VCaP (cell line): ENCODE data around the gene CLCNKB.
"Not testable (repeated sequence)": the region's sequence is repeated elsewhere in the genome, so short reads cannot be mapped to it uniquely, and the experiment has no call there.

Experiments
- H3K27ac ChIP-seq: fragments of 450-650 bp; 2 replicates; pipeline ENCODE4 v1.5.1; 2017
- TF ChIP-seq, protein P1 (sequence below): fragments of 450-650 bp; conservative IDR thresholded peaks from 2 replicates; pipeline ENCODE4 v1.5.1; 2017; ENCODE audit warnings: mild to moderate bottlenecking, moderate library complexity

The CLCNKB gene

DNA sequence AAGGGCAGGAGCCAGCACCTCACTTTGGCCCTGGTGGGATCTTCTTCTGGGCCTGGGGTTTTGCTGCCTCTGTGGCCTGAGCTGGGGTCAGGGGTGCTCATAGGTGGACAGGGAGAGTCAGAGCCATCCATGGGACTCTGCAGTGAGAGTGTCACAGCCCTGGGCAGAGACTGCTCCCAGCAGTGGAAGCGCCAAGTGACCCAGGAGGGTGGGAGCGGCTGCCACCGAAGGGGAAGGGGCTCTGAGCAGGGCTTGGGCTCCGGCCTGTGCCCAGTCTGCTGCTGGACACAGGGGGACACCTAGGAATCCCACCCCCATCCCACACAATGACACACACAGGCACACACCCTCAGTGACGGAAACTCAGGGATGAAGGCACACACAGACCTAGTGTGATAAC, 368 bp downstream of the CLCNKB start:
- no peak overlapping the region for H3K27ac ChIP-seq
- TF ChIP-seq, protein P1, sequence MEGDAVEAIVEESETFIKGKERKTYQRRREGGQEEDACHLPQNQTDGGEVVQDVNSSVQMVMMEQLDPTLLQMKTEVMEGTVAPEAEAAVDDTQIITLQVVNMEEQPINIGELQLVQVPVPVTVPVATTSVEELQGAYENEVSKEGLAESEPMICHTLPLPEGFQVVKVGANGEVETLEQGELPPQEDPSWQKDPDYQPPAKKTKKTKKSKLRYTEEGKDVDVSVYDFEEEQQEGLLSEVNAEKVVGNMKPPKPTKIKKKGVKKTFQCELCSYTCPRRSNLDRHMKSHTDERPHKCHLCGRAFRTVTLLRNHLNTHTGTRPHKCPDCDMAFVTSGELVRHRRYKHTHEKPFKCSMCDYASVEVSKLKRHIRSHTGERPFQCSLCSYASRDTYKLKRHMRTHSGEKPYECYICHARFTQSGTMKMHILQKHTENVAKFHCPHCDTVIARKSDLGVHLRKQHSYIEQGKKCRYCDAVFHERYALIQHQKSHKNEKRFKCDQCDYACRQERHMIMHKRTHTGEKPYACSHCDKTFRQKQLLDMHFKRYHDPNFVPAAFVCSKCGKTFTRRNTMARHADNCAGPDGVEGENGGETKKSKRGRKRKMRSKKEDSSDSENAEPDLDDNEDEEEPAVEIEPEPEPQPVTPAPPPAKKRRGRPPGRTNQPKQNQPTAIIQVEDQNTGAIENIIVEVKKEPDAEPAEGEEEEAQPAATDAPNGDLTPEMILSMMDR, result no peak

DNA sequence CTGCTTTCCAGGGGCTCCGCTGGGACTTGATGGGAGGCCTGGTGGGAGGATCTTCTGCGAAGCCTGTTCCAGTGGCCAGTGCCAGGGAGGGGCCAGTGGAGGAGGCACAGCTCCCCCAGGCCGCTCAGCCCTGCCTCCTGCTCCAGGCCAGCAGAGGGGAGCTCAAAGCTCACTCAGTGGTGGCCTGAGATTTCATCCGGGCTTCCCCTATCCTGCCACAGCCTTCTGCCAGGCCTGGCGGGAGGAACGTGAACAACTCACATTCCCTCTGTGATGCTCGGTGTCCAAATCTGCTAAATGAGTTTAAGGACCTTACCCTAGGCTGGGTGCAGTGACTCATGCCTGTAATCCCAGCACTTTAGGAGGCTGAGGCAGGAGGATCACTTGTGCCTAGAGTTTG, 3.3 kb downstream of the CLCNKB start:
- no peak overlapping the region for H3K27ac ChIP-seq
- TF ChIP-seq, protein P1, result no peak

DNA sequence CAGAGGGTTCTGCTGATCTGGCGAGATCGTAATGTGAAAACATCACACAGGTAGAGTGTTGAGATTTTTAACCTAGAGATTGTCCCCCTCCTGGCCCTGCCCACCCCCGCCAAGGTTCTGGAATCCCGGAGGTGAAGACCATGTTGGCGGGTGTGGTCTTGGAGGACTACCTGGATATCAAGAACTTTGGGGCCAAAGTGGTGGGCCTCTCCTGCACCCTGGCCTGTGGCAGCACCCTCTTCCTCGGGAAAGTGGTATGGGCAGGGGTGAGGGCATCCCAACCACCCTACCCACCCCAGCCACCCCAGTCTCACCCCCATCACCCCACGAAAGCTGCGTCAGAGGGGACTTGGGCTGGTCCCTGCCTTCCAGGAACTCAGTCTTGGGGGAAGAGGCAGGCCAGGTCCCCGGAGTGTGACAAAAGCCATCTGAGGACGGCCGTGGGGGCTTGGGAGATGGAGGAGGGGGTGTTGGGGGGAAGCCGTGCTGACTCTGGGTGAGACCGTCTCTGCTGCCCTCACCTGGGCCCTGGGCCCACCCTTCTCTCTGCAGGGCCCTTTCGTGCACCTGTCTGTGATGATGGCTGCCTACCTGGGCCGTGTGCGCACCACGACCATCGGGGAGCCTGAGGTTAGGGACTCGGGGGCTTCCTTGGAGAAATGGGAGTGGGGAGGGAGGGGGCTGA, 4.4 kb downstream of the CLCNKB start:
- TF ChIP-seq, protein P1, result no peak
- no peak overlapping the region for H3K27ac ChIP-seq

DNA sequence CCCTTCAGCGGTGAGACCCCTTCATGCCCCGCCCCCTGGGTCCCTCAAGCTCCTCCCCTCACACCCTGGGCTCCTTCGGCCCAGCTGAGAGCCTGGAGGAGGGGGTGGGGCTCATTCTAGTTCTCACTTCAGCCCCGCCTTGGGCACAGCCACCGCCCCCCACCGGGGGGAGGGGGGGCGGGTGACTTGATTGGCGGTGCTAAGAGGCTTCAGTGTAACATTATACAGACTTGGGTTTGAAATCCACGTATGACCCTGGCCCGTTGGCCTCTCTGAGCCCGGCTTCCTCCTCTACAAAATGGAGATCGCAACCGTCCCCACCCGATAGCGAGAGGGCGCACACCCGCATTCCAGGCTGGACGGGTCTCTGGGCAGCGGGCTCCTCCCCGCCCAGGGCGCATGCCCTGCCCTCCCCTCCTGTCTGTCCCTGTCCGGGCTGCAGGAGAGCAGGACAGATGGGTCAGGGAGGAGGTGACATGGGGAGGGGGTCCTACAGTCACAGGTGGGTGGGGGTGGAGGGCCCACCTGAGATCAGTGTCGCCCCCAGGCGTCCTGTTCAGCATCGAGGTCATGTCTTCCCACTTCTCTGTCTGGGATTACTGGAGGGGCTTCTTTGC, 5.1 kb downstream of the CLCNKB start:
- TF ChIP-seq, protein P1, result 0 out of 2 replicates have a peak, but pooled peaks have one; percentile 6
- peak overlapping the region; percentile 43; the same call in 1 of the 2 replicates for H3K27ac ChIP-seq

DNA sequence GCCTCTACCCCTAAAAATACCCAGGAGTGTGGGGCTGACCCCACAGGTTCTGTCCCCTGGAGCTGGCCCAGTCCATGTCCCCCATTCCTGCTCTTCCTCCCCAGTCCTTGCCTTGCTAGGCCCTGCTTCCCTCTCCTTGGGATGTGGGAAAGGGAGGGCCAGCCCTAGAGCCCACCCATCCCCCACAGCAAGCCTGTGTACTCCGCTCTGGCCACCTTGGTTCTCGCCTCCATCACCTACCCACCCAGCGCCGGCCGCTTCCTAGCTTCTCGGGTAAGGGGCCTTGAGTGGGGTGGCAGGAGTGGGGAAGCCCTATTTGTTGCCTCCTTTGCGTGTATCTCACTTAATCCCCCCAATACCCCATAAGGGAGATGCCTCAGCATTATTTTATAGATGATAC, 6.7 kb downstream of the CLCNKB start:
- no peak overlapping the region for H3K27ac ChIP-seq
- TF ChIP-seq, protein P1, result no peak

DNA sequence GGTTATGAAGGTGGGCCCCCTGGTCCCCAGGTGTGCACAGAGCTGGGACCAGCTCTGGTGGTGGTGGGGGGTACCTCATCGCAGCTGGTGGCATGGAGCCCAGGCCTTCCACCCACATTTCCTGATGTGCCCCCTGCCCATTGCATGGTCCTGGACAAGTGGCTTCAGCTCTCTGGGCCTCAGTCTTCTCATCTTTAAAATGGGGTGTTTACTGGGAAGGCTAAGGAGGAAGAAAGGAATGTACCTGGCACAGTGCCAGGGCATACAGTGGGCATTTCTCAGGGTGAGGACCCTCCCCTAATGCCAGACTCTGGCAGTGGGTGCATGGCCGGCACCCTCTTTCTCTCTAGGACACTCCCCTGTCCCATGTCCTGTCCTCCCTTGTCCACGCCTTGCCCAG, 7.5 kb downstream of the CLCNKB start:
- no peak overlapping the region for H3K27ac ChIP-seq
- TF ChIP-seq, protein P1, result no peak

DNA sequence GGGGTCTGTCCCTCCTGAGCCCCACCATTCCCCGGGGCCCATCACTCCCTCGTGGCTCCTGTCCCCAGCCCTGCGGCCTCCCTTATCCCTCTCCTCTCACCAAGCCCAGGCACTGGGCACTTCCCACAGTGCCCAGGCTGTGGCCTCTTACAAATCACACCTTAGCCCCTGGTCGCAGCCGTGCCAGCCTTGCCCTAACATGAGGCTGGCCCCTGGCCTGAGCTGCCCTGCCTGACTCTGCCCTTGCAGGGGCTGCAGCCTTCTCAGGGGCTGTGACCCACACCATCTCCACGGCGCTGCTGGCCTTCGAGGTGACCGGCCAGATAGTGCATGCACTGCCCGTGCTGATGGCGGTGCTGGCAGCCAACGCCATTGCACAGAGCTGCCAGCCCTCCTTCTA, 8.4 kb downstream of the CLCNKB start:
- H3K27ac ChIP-seq, result not testable (repeated sequence)

DNA sequence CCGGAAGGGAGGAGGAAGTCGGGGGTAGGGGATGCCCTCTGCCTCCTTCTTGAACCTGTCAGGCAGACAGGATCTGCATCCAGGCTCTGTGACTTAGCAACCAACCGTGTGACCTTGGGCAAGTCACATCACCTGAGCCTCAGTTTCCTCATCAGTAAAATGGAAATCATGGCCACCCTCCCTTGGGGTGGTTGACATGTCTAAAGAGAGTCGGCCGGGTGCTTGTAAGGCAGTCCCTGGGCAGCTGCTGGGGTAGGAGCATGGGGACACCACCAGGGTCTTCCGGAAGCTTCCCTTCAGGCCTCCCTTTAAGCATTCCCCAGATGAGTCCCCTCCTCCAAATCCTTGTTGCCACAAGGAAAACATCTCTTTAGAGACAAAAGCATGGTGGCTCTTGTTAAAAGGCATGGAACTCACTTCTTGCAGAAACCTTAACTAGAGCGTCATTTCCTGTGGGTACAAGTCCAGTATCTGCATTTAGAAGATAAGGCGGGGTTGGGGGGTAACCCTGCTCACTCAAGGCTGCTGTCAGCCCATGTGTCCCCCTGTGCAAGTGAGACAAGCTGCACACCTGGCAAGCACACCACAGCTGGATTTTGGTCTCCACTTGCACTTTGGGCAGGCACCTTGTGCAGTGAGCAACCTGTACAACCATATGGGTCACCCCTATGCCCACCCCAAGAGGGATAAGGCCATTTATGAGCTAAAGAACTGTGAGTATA, 10.4 kb downstream of the CLCNKB start:
- TF ChIP-seq, protein P1, result no peak
- no peak overlapping the region for H3K27ac ChIP-seq
